ENCODE data around the gene ERG. TPM values are rescaled to one million over a fixed set of nuclear protein-coding genes. Genes with fewer than 3 reads are reported as not detected.
A peak's percentile ranks its signal among the peaks of the same experiment; 100 is the strongest.

The ERG gene
- total and polyA plus RNA-seq, 12 donors, result 9.5 to 30.5 (median 16.0) TPM

- H3K9me3 ChIP-seq, result no peaks in the 10 kb centered on the region
- H3K36me3 ChIP-seq, result no peaks in the 10 kb centered on the region
- H3K4me3 ChIP-seq, result no peak overlapping the region
- intact Hi-C loops (cut with DNase I), result loop anchor here in 1 of 10 donors (5.0 kb wide), 1 partner anchor 47 kb away; no protein-coding TSS in a partner anchor
- peaks cover 0 to 96% (median 72%) of the 10 kb centered on the region in 9 donors for H3K4me1 ChIP-seq
- no peak for DNase-seq
- no peak for TF ChIP-seq CTCF (IDR thresholded peaks at IDR 0.05)
- no peaks in the 10 kb centered on the region for H3K27me3 ChIP-seq
- peak overlapping the region in 6 of 10 donors; percentile 7 to 72 (median 39) for H3K27ac ChIP-seq
- no peak for ATAC-seq
- WGBS, 2 donors, result 64 to 89% methylated on average over 3 of the region's 3 CpGs
These were observed 9.0 kb downstream of the ERG start for GRCh38 chr21:38489271-38489652.

- Histone ChIP-seq H3K27me3 (no peaks in the 10 kb centered on the region), H3K27ac (peak overlapping the region in 6 of 10 donors; percentile 7 to 72 (median 44)), H3K9me3 (no peaks in the 10 kb centered on the region), H3K4me3 (no peak overlapping the region), H3K4me1 (peaks cover 0 to 96% (median 72%) of the 10 kb centered on the region in 9 donors), H3K36me3 (no peaks in the 10 kb centered on the region)
- TF ChIP-seq CTCF (IDR thresholded peaks at IDR 0.05), result no peak
- ATAC-seq, result peak in 6 of 8 donors; percentile 38 to 65 (median 58)
- 51 to 66% methylated on average over 11 of the region's 11 CpGs for WGBS, 2 donors
- no peak for DNase-seq
- intact Hi-C loops (cut with DNase I), result loop anchor here in 1 of 10 donors (5.0 kb wide), 1 partner anchor 46 kb away; no protein-coding TSS in a partner anchor
These were observed 9.5 kb downstream of the ERG start for GRCh38 chr21:38488640-38489270.

DNA sequence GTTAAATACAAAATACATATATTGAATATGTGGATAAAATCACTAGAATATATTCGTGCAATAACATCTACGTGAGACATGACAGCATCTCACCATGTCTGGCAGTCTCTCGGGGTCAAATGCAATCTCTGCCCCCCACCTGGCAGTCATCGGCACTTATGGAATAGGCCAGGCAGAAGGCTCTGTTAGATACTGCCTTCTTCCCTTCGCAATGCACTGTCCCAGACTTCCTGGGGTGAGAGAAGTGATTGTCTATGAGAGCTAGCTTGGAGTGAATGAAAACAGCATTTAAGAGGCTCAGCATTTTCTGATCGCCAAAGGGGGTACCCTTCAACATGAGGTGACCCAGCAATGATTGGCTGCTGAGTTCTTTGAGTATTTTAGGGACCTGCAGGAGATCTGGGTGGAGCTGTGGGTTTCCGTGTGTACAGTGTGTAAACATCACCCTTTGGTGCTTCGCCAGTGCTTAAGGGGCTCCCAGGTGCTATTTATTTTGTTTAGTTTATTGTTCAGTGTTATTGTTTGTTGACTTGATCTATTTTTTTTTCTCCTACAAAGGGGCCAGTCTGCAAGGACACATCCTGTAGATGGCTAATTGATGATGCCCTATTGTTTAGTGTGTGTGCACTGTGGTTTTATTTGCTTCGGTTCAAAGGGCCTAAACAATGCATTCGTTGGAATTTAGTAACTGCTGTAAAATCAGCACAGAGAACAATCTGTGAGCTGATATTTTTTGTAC is 10.2 kb downstream of the ERG start:
- 61 to 66% methylated on average over 10 of the region's 10 CpGs for WGBS, 2 donors
- intact Hi-C loops (cut with DNase I), result loop anchor here in 1 of 10 donors (5.0 kb wide), 1 partner anchor 46 kb away; no protein-coding TSS in a partner anchor
- Histone ChIP-seq H3K4me3 (no peak overlapping the region), H3K9me3 (no peaks in the 10 kb centered on the region), H3K36me3 (no peaks in the 10 kb centered on the region), H3K4me1 (peaks cover 0 to 93% (median 67%) of the 10 kb centered on the region in 9 donors), H3K27me3 (no peaks in the 10 kb centered on the region), H3K27ac (peak overlapping the region in 3 of 10 donors; percentile 43 to 72 (median 51))
- no peak for TF ChIP-seq CTCF (IDR thresholded peaks at IDR 0.05)
- DNase-seq (no peak), ATAC-seq (peak in 4 of 8 donors; percentile 13 to 24 (median 18))

DNA sequence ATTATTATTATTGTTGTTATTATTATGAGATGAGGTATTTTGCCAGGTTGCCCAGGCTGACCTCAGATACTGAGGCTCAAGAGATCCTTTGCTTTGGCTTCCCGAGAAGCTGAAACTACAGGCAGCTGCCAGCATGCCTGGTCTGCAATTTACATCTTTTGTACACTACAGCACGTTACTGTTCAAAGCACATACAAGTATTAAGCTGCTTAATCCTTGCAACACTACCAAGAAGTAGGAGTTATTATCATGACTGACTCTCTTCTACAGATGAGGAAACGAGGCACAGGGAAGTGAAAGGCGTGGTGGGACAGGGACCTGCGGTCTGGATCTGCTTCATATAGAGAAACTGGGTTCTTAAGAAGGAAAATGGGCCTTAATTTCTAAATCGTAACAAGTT is 11.6 kb downstream of the ERG start:
- Histone ChIP-seq H3K36me3 (no peaks in the 10 kb centered on the region), H3K4me3 (no peak overlapping the region), H3K27me3 (no peaks in the 10 kb centered on the region), H3K9me3 (no peaks in the 10 kb centered on the region), H3K27ac (peak overlapping the region in 6 of 10 donors; percentile 33 to 72 (median 60)), H3K4me1 (peaks cover 0 to 88% (median 71%) of the 10 kb centered on the region in 9 donors)
- ATAC-seq, result peak in 6 of 8 donors; percentile 18 to 53 (median 30)
- intact Hi-C loops (cut with DNase I), result loop anchor here in 1 of 10 donors (5.0 kb wide), 1 partner anchor 44 kb away; no protein-coding TSS in a partner anchor
- no peak for TF ChIP-seq CTCF (IDR thresholded peaks at IDR 0.05)
- DNase-seq, result no peak
- 48 to 53% methylated on average over 6 of the region's 6 CpGs for WGBS, 2 donors

Measured in heart right ventricle (tissue), 16 donors.